ENCODE results near the gene VDAC1. TPM values are rescaled to one million over a fixed set of nuclear protein-coding genes. Genes with fewer than 3 reads are reported as not detected.
A peak's percentile ranks its signal among the peaks of the same experiment; 100 is the strongest.

VDAC1 gene
- total RNA-seq, 4 donors from 2014 or later, result 122 to 166 (median 136) TPM

GRCh38 chr5:133995341-133995740, 9.4 kb downstream of the VDAC1 start:
- H3K4me3 ChIP-seq (replicated peaks in 1 of 3), result no peak overlapping the region
- intact Hi-C loops (cut with DNase I), result no loop called here
- H3K9me3 ChIP-seq, result no peaks in the 10 kb centered on the region
- H3K27ac ChIP-seq, result no peak overlapping the region
- no peak for TF ChIP-seq CTCF (IDR thresholded peaks at IDR 0.05)
- H3K36me3 ChIP-seq, result peaks cover 4 to 5% of the 10 kb centered on the region in 2 donors
- peaks cover 48 to 62% of the 10 kb centered on the region in 2 donors for H3K4me1 ChIP-seq
- H3K27me3 ChIP-seq, result no peaks in the 10 kb centered on the region
- WGBS, 2 donors, result 73 to 76% methylated on average over 8 of the region's 8 CpGs
- DNase-seq, result no peak

DNA sequence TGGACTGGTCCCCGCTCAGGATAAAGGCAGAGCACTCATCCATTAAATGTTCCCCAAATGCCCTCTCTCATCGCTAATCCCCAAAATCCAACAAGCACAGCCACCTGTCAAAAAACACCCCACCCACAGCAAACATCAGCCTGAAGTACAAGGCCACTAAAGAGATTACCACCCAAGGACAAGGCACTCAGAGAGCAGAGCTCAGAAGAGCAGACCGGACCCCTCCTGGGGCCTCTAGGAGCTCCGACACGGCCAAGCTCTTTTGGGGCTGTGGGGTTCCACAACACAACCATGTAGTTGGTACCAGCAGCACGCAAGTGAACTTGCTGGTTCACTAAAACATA, 9.8 kb downstream of the VDAC1 start:
- Histone ChIP-seq H3K9me3 (no peaks in the 10 kb centered on the region), H3K4me1 (peaks cover 48 to 59% of the 10 kb centered on the region in 2 donors), H3K27ac (no peak overlapping the region), H3K27me3 (no peaks in the 10 kb centered on the region), H3K36me3 (peaks cover 7 to 9% of the 10 kb centered on the region in 2 donors), H3K4me3 (replicated peaks in 1 of 3) (no peak overlapping the region)
- intact Hi-C loops (cut with DNase I), result no loop called here
- TF ChIP-seq POLR2A (IDR thresholded peaks at IDR 0.05), result no peak
- 79 to 87% methylated on average over 6 of the region's 6 CpGs for WGBS, 2 donors
- no peak for DNase-seq

GRCh38 chr5:133994297-133994989, 10.3 kb downstream of the VDAC1 start:
- no peak for TF ChIP-seq POLR2A (IDR thresholded peaks at IDR 0.05)
- no peak for TF ChIP-seq CTCF (IDR thresholded peaks at IDR 0.05)
- no peak overlapping the region for H3K27ac ChIP-seq
- no peak for DNase-seq
- no peaks in the 10 kb centered on the region for H3K27me3 ChIP-seq
- peaks cover 10 to 13% of the 10 kb centered on the region in 2 donors for H3K36me3 ChIP-seq
- intact Hi-C loops (cut with DNase I), result no loop called here
- 68 to 76% methylated on average over 9 of the region's 9 CpGs for WGBS, 2 donors
- no peak overlapping the region for H3K4me3 ChIP-seq (replicated peaks in 1 of 3)
- H3K9me3 ChIP-seq, result no peaks in the 10 kb centered on the region
- H3K4me1 ChIP-seq, result peaks cover 48 to 55% of the 10 kb centered on the region in 2 donors

GRCh38 chr5:133993185-133993936, 11.4 kb downstream of the VDAC1 start:
- 56 to 60% methylated on average over 2 of the region's 2 CpGs for WGBS, 2 donors

More at GRCh38 chr5:133993185-133993936, 11.4 kb downstream of the VDAC1 start:
- no peak for TF ChIP-seq POLR2A (IDR thresholded peaks at IDR 0.05)
- no peak for TF ChIP-seq CTCF (IDR thresholded peaks at IDR 0.05)
- peak overlapping the region; percentile 4 to 78 (median 55) for H3K27ac ChIP-seq
- no peak for DNase-seq
- intact Hi-C loops (cut with DNase I), result no loop called here
- H3K36me3 ChIP-seq, result peaks cover 16 to 20% of the 10 kb centered on the region in 2 donors
- H3K27me3 ChIP-seq, result no peaks in the 10 kb centered on the region
- H3K9me3 ChIP-seq, result no peaks in the 10 kb centered on the region
- peaks cover 48 to 55% of the 10 kb centered on the region in 2 donors for H3K4me1 ChIP-seq
- no peak overlapping the region for H3K4me3 ChIP-seq (replicated peaks in 1 of 3)
